Large intestine (tissue), 3 donors: ENCODE measurements around the gene RANBP1. TPM values are rescaled to one million over a fixed set of nuclear protein-coding genes. Genes with fewer than 3 reads are reported as not detected.

ENCODE experiments used
- DNase-seq, 2 donors: peaks; one replicate each; pipeline versions ENCODE4 v3.0.0 to v3.0.0-alpha.2; 2013
- H3K27ac ChIP-seq: one replicate; pipeline ENCODE4 v1.5.1; 2013; ENCODE audit warnings: low read length
- H3K27me3 ChIP-seq: 2 replicates; pipeline ENCODE4 v1.6.1; 2013; ENCODE audit warnings: low read length; ENCODE audit not compliant: control insufficient read depth, insufficient read depth
- H3K36me3 ChIP-seq: 2 replicates; pipeline ENCODE4 v1.6.1; 2013; ENCODE audit warnings: low read length; ENCODE audit not compliant: control insufficient read depth, insufficient read depth
- H3K4me1 ChIP-seq: one replicate; pipeline ENCODE4 v1.6.1; 2013; ENCODE audit warnings: low read length; ENCODE audit not compliant: control insufficient read depth, insufficient read depth
- H3K4me3 ChIP-seq: one replicate; pipeline ENCODE4 v1.5.1; 2013; ENCODE audit warnings: low read length
- H3K9me3 ChIP-seq: one replicate; pipeline ENCODE4 v1.6.1; 2013; ENCODE audit warnings: mild to moderate bottlenecking, low read depth, low read length, moderate library complexity; ENCODE audit not compliant: control insufficient read depth
- WGBS: methylation state at CpG from one replicate; pipeline ENCODE4 v1.1.5; 2013; ENCODE audit warnings: low lambda C conversion rate; ENCODE audit not compliant: insufficient coverage; 5-methylcytosine and 5-hydroxymethylcytosine counted together
- polyA plus RNA-seq: library from polyadenylated mRNA; unstranded; fragments of 120-200 nt; gene quantifications from one replicate; pipeline ENCODE4 v1.2.1, GENCODE V29; 2013

Gene RANBP1
- polyA plus RNA-seq, 1 donor = 136 TPM

DNA sequence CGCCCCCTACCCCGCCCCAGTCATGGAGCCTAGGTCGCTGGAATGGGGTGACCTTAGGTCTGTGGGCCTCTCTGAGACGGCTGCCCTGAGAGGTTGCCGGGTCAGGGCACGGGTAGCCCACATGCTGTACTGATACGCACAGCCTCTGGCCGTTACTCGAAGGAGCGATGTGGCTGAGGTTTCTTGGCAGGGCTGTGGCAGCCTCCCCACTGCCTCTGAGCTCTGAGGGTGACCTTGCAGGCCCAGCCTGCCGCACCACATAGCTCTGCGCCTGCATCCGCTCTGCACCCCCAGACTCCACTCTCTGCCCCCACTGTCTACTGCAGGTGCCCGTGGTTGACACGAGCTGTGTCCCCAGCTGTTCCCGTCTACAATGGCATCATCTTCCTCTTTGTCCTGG, 23.0 kb downstream of the RANBP1 start:
- WGBS = no CpG with 5 or more reads among the region's 16 CpGs
- no peak for DNase-seq
- Histone ChIP-seq H3K9me3 (no peaks in the 10 kb centered on the region), H3K36me3 (peaks cover 32% of the 10 kb centered on the region), H3K4me1 (peaks cover 2% of the 10 kb centered on the region), H3K27ac (no peak overlapping the region), H3K4me3 (no peak overlapping the region), H3K27me3 (no peaks in the 10 kb centered on the region)

DNA sequence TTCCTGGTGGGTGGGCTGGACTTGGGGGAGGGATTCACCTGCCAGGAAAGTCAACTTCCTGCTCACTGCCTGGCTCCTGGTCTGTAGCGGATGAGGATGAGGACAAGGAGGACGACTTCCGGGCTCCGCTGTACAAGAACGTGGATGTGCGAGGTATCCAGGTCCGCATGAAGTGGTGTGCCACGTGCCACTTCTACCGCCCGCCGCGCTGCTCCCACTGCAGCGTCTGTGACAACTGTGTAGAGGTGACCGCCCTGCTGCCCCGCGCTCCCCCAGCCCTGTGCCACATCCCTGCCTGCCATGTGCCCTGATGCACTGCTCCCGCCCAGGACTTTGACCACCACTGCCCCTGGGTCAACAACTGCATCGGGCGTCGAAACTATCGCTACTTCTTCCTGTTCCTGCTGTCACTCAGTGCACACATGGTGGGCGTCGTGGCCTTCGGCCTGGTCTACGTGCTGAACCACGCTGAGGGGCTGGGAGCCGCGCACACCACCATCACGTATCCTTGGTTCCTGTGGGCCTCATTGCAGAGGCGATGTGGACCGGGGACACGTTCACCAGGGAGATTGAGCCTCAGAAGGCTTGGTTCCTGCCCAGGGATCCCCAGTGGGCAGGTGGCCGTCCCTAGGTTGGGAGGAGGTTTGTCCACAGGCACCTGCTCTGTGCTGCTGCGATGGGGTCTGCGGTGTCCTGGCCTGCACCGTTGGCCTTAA, 23.6 kb downstream of the RANBP1 start:
- DNase-seq = no peak
- Histone ChIP-seq H3K36me3 (peaks cover 32% of the 10 kb centered on the region), H3K27ac (no peak overlapping the region), H3K9me3 (no peaks in the 10 kb centered on the region), H3K4me1 (no peaks in the 10 kb centered on the region), H3K4me3 (no peak overlapping the region), H3K27me3 (no peaks in the 10 kb centered on the region)
- no CpG with 5 or more reads among the region's 36 CpGs for WGBS

DNA sequence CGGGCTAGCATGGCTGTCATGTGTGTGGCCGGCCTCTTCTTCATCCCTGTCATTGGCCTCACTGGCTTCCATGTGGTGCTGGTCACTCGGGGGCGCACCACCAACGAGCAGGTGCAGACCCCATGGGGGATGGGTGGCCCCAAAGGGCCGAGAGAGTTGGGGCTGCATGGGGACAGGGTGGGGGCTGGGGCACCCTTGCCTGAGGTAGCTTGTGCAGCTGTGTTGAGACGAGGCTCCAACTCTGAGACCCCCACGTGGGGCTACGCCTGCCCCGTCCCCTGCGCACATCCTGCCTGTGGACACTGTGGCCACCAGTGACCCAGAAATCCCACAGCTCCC, 24.2 kb downstream of the RANBP1 start:
- Histone ChIP-seq H3K9me3 (no peaks in the 10 kb centered on the region), H3K4me3 (no peak overlapping the region), H3K36me3 (peaks cover 32% of the 10 kb centered on the region), H3K27ac (no peak overlapping the region), H3K27me3 (no peaks in the 10 kb centered on the region), H3K4me1 (no peaks in the 10 kb centered on the region)
- DNase-seq = no peak
- WGBS = no CpG with 5 or more reads among the region's 11 CpGs

DNA sequence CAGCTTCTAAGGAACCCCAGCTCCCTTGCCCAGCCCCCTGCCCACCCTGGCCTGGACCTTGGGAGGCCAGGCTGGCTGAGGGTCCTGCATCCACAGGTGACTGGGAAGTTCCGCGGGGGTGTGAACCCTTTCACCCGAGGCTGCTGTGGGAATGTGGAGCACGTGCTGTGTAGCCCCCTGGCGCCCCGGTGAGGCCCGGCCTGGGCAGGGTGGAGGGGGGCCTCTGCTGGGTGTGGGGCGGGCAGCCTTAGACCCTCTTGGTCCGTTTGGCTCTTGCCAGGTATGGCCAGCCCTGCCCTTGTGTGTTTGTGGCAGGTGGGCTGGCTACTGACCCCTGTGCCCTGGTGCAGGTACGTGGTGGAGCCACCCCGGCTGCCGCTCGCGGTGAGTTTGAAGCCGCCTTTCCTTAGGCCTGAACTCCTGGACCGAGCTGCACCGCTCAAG, 24.6 kb downstream of the RANBP1 start:
- H3K27ac ChIP-seq = no peak overlapping the region
- no peaks in the 10 kb centered on the region for H3K27me3 ChIP-seq
- H3K9me3 ChIP-seq = no peaks in the 10 kb centered on the region
- no CpG with 5 or more reads among the region's 17 CpGs for WGBS
- no peak for DNase-seq
- peaks cover 33% of the 10 kb centered on the region for H3K36me3 ChIP-seq
- no peaks in the 10 kb centered on the region for H3K4me1 ChIP-seq
- no peak overlapping the region for H3K4me3 ChIP-seq

DNA sequence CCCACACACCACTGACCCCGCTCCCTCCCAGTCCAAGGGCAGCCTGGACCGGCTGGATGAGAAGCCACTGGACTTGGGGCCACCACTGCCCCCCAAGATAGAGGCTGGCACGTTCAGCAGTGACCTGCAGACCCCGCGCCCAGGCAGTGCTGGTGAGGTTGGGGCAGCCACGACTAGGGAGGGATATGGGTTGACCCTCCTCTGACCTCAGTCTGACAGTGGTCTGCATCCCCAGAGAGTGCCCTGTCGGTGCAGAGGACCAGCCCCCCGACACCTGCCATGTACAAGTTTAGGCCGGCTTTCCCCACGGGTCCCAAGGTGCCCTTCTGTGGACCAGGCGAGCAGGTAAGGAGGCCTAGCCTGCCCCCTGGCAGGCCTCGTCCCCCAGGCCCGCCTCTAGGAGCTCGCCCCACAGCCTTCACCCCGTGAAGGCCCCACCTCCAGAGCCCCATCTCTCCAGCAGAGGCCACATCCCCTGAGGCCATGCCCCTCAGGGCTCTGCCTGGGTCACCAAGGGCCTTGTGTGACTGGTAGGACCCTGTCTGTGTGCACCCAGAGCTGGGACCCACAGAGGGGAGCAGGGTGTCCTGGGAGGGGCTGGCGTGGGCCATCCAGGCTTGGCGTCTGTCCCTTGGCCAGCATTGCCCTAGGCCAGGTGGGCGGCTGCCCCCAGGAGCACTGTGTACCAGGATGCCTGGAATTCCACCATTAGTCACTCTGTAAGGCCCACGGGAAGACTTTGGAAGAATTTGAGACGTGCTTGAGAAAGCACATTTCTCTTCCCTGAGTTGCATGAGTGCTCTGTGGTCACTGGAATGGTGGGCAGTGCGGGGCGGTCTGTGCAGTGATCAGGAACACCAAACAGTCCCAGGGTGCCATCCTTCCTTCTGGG, 25.5 kb downstream of the RANBP1 start:
- no CpG with 5 or more reads among the region's 22 CpGs for WGBS

DNA sequence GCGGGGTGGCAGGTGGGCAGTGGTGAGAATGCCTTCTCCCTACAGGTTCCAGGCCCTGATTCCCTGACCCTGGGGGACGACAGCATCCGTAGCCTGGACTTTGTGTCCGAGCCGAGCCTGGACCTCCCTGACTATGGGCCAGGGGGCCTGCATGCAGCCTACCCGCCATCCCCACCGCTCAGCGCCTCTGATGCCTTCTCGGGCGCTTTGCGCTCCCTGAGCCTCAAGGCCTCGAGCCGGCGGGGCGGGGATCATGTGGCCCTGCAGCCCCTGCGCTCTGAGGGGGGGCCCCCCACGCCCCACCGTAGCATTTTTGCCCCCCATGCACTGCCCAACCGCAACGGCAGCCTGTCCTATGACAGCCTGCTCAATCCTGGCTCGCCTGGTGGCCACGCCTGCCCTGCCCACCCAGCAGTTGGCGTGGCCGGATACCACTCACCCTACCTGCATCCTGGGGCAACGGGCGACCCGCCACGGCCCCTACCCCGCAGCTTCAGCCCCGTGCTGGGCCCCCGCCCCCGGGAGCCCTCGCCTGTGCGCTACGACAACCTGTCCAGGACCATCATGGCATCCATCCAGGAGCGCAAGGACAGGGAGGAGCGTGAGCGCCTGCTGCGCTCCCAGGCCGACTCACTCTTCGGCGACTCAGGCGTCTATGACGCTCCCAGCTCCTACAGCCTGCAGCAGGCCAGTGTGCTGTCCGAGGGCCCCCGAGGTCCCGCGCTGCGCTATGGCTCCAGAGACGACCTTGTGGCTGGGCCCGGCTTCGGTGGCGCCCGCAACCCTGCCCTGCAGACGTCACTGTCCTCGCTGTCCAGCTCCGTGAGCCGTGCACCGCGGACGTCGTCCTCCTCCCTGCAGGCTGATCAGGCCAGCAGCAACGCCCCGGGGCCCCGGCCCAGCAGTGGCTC, 27.1 kb downstream of the RANBP1 start:
- H3K36me3 ChIP-seq = peaks cover 35% of the 10 kb centered on the region
- no CpG with 5 or more reads among the region's 65 CpGs for WGBS
- no peak overlapping the region for H3K4me3 ChIP-seq
- no peak for DNase-seq
- no peak overlapping the region for H3K27ac ChIP-seq
- H3K9me3 ChIP-seq = no peaks in the 10 kb centered on the region
- H3K27me3 ChIP-seq = no peaks in the 10 kb centered on the region
- peaks cover 13% of the 10 kb centered on the region for H3K4me1 ChIP-seq

More for the DNA sequence above, 25.5 kb downstream of the RANBP1 start:
- Histone ChIP-seq H3K9me3 (no peaks in the 10 kb centered on the region), H3K27me3 (no peaks in the 10 kb centered on the region), H3K4me3 (no peak overlapping the region), H3K36me3 (peaks cover 35% of the 10 kb centered on the region), H3K4me1 (peaks cover 2% of the 10 kb centered on the region), H3K27ac (no peak overlapping the region)
- DNase-seq = no peak

DNA sequence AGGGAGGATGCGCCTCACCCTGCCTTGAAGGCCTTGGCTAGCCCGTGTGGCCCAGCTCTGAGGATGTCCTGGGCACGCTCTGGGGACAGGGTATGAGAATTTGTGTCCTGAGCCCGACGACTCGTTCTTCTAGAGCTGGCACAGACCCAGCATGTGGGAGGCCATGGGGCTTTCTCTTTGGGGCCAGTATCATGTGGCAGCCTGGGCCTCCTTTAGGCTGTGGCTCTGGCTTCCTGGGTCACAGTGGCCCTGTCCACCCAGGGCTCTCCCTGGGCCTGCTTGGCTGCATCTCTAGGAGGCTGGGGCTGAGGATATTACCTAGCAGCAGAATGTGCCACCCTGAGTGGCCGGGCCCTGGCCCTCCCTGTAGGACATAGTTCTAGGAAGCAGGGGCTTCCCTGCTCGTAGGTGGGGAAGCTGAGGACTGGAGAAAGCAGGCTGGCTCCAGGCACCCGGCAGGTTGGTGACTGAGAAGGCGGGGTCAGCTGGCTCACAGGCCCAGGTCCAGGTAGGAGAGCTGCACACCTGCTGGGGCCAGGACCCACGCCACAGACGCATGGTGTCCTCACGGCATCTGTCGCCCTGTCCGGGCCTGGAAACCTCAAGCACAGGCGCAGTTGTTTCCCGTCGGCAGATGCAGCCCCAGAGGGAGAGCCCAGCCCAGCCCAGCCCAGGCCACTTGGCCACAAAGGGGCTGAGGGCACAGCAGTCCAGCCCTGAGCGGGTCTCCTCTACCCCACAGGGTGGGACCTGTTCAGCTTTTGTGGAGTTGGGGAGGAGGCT, 28.2 kb downstream of the RANBP1 start:
- Histone ChIP-seq H3K27me3 (no peaks in the 10 kb centered on the region), H3K36me3 (peaks cover 37% of the 10 kb centered on the region), H3K4me3 (no peak overlapping the region), H3K27ac (no peak overlapping the region), H3K9me3 (no peaks in the 10 kb centered on the region), H3K4me1 (peaks cover 13% of the 10 kb centered on the region)
- DNase-seq = no peak
- WGBS = no CpG with 5 or more reads among the region's 19 CpGs

DNA sequence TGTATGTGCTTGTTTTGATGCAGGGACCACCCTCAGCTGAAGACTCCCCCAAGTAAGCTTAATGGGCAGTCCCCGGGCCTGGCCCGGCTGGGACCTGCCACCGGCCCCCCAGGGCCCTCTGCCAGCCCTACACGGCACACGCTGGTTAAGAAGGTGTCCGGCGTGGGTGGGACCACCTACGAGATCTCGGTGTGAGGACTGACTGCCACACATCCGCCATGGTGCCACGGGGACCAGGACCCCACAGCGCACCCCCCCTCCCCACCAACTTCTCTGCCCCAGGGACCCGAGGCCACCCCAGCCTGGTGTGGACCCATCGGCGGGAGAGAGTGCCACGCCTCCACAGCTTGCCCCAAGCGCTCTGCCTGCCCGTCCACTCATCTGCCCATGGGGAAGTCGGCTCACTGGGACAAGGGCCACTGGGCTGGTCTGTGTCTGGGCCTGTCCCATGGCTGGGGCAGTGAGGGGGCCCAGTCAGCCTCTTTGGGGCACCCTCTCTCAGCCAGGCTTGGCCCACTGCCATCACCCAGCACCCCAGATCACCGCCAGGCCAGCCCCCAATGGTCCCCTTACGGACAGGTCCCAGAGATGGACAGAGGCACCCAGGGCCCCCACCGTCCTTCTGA, 29.4 kb downstream of the RANBP1 start:
- H3K4me3 ChIP-seq = no peak overlapping the region
- no peaks in the 10 kb centered on the region for H3K9me3 ChIP-seq
- H3K36me3 ChIP-seq = peaks cover 25% of the 10 kb centered on the region
- no peak overlapping the region for H3K27ac ChIP-seq
- no peaks in the 10 kb centered on the region for H3K27me3 ChIP-seq
- no peak for DNase-seq
- peaks cover 13% of the 10 kb centered on the region for H3K4me1 ChIP-seq
- WGBS = no CpG with 5 or more reads among the region's 22 CpGs

DNA sequence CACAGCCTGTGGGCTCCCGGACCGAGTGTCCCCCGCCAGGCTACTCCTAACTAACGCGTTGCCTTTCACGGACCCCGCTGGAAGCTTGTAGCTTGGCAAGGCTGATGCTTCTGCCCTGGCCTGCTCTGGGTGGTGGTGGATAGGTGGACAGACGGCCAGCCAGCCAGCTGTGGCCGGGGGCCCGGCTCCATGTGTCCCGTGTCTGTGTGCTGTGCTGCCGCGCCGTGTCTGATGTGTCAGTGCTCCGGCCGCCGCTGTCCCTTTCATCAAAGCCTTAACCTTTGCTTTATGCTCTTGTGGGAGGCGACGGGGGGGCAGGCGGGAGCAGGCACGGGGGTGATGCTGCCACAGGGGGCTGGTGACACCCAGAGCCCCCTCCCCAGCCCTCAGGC, 29.9 kb downstream of the RANBP1 start:
- Histone ChIP-seq H3K4me1 (peaks cover 13% of the 10 kb centered on the region), H3K4me3 (no peak overlapping the region), H3K27me3 (no peaks in the 10 kb centered on the region), H3K36me3 (peaks cover 21% of the 10 kb centered on the region), H3K9me3 (no peaks in the 10 kb centered on the region), H3K27ac (no peak overlapping the region)
- WGBS = no CpG with 5 or more reads among the region's 21 CpGs
- DNase-seq = no peak
